Stimulated activated naive CD8-positive, alpha-beta T cell treated with anti-CD3 and anti-CD28 coated beads, Interleukin-15, Interleukin-2, amounts not matched to agents 100 ng/mL and 50 ng/mL, for 24 hours (primary cell): ENCODE measurements around the gene KISS1R.

Experiments used
- H3K27ac Mint-ChIP-seq: one replicate; pipeline ENCODE4 v1.8.0; 2021; ENCODE audit warnings: mild to moderate bottlenecking, mixed read lengths
- H3K27me3 Mint-ChIP-seq: one replicate; pipeline ENCODE4 v1.8.0; 2021; ENCODE audit warnings: mixed read lengths
- H3K36me3 Mint-ChIP-seq: one replicate; pipeline ENCODE4 v1.8.0; 2021; ENCODE audit warnings: low read depth, mixed read lengths
- H3K4me1 Mint-ChIP-seq: one replicate; pipeline ENCODE4 v1.8.0; 2021; ENCODE audit warnings: low read depth, mixed read lengths
- H3K4me3 Mint-ChIP-seq: one replicate; pipeline ENCODE4 v1.8.0; 2021; ENCODE audit warnings: mild to moderate bottlenecking, mixed read lengths
- H3K9me3 Mint-ChIP-seq: one replicate; pipeline ENCODE4 v1.8.0; 2021; ENCODE audit warnings: mixed read lengths

The KISS1R gene

DNA sequence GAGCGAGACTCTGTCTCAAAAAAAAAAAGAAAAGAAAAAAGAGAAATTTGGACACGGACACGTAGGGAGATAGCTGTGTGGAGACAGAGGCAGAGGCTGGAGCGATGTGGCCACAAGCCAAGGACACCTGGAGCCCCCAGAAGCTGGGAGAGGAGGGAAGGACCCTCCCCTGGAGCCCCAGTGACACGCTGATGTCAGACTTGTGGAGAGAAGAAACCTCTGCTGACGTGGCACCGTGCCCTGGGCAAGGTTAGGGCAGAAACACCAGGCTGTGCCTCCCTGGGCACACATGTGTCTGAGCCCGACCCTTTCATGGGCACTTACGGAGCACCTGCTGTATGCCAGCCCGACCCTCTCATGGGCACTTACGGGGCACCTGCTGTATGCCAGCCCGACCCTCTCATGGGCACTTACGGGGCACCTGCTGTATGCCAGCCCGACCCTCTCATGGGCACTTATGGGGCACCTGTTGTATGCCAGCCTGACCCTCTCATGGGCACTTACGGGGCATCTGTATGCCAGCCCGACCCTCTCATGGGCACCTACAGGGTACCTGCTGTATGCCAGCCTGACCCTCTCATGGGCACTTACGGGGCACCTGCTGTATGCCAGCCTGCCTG lies 26.5 kb downstream of the KISS1R start:
- Mint-ChIP-seq H3K27me3 (peaks cover 5% of the 10 kb centered on the region), H3K4me3 (no peak overlapping the region), H3K9me3 (no peaks in the 10 kb centered on the region), H3K36me3 (no peaks in the 10 kb centered on the region), H3K4me1 (peaks cover 19% of the 10 kb centered on the region), H3K27ac (no peak overlapping the region)

DNA sequence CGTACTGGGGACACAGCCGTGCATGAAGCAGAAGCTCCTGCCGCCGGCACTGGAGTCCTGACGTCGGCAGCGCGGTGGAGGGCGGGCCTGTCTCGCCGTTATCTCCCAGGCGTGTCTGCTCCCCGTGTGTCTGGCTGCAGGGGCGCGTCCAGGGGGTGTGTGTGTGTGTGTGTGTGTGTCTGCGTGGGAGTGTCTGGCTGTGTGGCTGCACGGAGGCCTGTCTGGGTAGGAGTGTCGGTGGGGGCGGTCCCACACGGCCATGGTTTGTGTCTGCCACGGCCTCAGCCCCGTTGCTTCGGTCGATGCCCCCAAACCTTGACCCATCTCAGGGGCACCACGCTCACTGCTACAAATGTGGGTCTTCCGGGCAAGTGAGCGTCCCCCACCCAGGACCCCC lies 27.0 kb downstream of the KISS1R start:
- Mint-ChIP-seq H3K36me3 (no peaks in the 10 kb centered on the region), H3K9me3 (no peaks in the 10 kb centered on the region), H3K4me3 (no peak overlapping the region), H3K4me1 (peaks cover 19% of the 10 kb centered on the region), H3K27ac (no peak overlapping the region), H3K27me3 (peaks cover 5% of the 10 kb centered on the region)

DNA sequence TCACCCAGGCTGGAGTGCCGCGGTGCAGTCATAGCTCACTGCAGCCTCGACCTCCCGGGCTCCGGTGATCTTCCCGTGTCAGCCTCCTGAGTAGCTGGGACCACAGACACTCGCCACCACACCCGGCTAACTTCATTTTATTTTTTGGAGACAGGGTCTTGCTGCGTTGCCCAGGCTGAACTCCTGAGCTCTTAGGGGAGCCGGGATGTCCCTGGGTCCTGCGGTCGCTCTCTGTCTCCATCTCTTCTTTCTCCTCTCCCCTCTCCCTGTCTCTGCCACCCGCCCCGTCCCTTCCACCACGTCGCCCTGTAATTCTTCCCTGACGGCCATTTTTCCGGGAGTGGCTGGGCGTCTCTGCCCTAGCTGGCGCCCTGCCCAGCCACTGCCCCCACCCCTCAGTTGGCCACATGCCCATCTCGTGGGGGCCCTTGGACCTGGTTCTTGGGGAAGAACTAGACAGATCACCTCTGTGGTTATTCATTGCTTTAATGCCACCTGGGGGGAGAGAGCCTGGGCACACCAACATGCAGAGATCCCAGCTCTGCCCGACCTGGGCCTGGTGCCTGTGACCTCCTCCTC lies 27.6 kb downstream of the KISS1R start:
- H3K27ac Mint-ChIP-seq = no peak overlapping the region
- no peaks in the 10 kb centered on the region for H3K9me3 Mint-ChIP-seq
- no peaks in the 10 kb centered on the region for H3K36me3 Mint-ChIP-seq
- peaks cover 5% of the 10 kb centered on the region for H3K27me3 Mint-ChIP-seq
- H3K4me1 Mint-ChIP-seq = peaks cover 14% of the 10 kb centered on the region
- no peak overlapping the region for H3K4me3 Mint-ChIP-seq

DNA sequence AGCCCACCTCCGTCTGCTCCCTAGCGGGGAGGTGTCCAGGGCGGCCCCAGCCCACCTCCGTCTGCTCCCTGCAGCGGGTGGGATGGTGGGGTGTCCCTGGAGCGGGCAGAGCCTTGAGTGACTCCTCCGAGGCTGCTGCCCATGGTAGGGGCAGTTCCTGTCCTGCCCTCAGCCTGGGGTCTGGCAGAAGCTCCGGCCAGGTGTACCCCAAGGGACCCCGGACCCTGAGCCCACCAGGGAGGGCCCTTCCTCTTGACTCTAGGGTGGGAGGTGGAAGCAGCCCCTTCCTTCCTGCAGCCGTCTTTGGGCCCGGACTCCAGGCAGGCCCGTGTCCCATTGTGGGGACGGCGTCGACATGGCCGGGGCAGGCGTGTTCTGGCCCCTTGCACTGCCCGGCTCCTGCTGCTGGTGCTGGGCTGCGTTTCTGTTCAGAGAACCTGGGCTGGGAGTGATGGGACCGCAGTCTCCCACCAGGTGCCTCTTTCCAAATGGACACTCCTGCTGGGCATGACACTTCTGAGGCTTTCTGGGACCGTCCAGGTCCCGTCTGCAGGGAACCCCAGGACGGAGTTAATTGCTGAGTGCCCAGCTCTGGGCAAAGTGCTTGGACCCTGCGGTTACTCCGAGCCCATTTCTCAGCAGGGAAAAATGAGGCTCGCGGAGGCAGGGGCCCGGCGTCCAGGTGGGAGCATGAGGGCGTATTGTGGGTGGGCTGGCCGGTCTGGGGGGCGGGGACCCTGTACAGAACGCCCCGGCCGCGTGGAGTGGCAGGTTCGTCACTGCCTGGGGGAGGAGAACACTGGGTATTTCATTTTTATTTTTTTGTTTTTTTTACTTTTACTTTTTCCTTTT lies 28.5 kb downstream of the KISS1R start:
- no peaks in the 10 kb centered on the region for H3K9me3 Mint-ChIP-seq
- no peaks in the 10 kb centered on the region for H3K36me3 Mint-ChIP-seq
- no peak overlapping the region for H3K27ac Mint-ChIP-seq
- H3K4me1 Mint-ChIP-seq = peaks cover 7% of the 10 kb centered on the region
- no peak overlapping the region for H3K4me3 Mint-ChIP-seq
- peaks cover 5% of the 10 kb centered on the region for H3K27me3 Mint-ChIP-seq

DNA sequence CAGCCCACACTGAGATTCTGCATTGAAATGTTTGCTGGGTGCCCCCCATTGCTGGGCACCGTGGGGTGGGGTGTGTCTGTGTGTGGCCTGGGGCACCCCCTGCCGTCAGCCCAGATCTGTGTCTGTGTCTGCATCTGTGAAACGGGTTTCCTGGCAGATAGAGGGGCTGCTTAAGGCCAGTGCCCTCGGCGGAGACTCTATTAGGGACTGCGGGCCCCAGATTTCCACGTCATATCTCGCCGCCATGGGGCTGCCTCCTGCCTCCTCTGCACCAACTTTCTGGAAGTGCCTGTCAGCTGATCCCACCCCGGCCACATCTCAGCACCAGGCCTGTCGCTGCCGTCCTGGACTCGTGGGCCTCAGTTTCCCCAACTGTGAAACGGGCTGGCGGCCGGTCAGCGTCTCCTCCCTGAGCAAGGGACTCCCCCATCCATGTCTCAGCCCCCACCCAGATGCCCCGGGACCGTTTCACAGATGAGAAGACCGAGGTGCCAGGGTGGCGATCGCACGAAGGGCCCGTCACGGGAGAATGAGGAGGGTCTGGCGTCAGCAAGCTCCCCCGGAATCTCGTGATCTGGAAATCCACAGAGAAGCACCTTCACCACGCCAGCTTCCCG lies 30.1 kb downstream of the KISS1R start:
- Mint-ChIP-seq H3K36me3 (no peaks in the 10 kb centered on the region), H3K9me3 (no peaks in the 10 kb centered on the region), H3K4me3 (no peak overlapping the region), H3K27me3 (no peaks in the 10 kb centered on the region), H3K4me1 (no peaks in the 10 kb centered on the region), H3K27ac (no peak overlapping the region)

DNA sequence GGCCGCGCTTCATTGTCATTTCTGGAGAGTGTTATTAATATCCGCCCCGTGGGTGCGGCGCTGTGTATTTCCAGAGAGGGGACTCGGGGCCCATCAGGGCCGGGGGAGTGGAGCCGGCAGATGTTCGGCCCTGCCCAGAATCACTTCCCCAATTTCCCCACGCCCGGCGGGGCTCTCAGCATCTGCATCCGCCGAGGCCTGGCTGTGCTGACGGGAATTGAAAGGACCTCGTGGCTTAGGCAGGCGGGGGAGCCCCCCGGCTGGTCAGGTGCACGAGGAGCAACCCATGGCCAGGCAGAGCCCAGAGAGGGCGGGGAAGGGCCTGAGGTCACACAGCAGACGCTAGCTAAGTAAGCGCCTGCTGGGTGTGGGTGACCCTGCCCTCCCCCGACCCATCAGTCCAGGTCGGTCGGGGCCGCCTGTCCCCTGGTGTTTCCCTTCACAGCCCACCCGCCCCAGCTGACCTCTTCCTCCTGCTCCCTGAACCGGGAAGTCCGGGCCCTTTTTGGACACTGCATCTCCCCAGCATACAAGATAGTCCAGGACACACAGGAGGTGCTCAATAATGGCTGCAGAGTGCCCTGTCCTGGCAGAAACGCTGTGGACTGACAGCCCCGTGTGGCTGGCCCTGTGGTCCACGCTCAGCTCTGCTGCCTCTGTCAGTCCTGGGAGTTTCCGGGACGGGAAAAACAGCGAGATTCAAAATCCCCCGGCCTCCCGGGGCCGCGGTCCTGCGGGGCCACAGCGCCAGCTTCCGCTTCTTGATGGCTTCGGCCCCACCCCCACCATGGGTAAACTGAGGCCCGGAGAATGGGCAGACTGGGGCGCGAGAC lies 30.8 kb downstream of the KISS1R start:
- no peak overlapping the region for H3K27ac Mint-ChIP-seq
- H3K27me3 Mint-ChIP-seq = no peaks in the 10 kb centered on the region
- no peak overlapping the region for H3K4me3 Mint-ChIP-seq

DNA sequence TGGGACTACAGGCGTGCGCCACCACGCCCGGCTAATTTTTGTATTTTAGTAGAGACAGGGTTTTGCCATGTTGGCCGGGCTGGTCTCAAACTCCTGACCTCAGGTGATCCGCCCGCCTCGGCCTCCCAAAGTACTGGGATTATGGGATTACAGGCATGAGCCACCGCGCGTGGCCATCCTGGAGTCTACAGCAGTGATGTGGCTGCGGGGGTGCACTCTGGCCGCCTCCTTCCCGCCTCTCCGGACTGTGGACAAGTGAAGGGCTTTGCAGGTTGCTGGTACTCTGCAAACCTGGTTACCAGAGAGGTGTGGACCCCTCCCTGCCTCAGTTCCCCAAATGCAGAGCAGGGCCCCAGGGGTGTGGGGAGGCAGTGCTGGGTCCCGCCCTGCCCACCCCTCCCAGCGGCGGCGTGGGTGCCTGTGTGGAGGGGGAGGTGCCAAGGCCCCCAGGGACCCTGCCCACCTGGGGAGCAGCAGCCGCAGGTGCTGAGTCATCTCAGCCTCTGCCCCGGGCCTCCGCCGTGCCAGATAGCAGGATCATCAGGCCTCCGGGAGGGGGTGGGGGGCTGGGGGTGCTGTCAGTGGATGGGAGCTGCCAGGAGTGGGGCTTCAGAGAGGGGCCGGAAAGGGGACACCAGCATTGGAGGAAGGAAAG lies 31.8 kb downstream of the KISS1R start:
- no peaks in the 10 kb centered on the region for H3K36me3 Mint-ChIP-seq
- no peaks in the 10 kb centered on the region for H3K9me3 Mint-ChIP-seq
- no peaks in the 10 kb centered on the region for H3K27me3 Mint-ChIP-seq
- H3K27ac Mint-ChIP-seq = no peak overlapping the region
- H3K4me3 Mint-ChIP-seq = no peak overlapping the region
- no peaks in the 10 kb centered on the region for H3K4me1 Mint-ChIP-seq

More for the DNA sequence above, 30.8 kb downstream of the KISS1R start:
- Mint-ChIP-seq H3K36me3 (no peaks in the 10 kb centered on the region), H3K4me1 (no peaks in the 10 kb centered on the region), H3K9me3 (no peaks in the 10 kb centered on the region)

DNA sequence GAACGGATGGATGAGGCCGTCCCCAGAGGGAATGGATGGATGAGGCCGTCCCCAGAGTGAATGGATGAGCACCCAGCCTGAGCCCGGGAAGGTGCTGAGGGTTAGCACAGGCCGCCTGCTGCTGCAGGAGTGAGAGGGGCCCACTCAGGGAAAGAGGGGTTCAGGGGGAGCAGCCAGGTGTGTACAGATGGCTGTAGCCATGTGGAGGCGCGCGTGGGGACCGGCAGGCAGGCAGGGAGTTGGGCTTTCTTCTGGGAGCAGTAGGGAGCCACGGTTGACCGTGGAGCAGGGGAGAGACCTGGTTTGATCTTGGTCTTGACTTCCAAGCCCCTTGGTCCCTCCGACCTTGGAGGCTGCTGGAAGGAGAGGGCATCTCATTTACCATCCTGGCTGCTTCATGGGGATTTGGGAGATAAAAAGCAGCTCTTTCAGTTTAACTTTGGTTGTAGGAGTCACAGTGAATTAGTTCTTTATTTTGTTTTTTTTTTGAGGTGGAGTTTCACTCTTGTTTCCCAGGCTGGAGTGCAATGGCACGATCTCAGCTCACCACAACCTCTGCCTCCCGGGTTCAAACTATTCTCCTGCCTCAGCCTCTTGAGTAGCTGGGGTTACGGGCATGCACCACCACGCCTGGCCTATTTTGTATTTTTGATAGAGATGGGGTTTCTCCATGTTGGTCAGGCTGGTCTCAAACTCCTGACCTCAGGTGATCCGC lies 33.4 kb downstream of the KISS1R start:
- no peak overlapping the region for H3K4me3 Mint-ChIP-seq
- H3K27ac Mint-ChIP-seq = no peak overlapping the region

DNA sequence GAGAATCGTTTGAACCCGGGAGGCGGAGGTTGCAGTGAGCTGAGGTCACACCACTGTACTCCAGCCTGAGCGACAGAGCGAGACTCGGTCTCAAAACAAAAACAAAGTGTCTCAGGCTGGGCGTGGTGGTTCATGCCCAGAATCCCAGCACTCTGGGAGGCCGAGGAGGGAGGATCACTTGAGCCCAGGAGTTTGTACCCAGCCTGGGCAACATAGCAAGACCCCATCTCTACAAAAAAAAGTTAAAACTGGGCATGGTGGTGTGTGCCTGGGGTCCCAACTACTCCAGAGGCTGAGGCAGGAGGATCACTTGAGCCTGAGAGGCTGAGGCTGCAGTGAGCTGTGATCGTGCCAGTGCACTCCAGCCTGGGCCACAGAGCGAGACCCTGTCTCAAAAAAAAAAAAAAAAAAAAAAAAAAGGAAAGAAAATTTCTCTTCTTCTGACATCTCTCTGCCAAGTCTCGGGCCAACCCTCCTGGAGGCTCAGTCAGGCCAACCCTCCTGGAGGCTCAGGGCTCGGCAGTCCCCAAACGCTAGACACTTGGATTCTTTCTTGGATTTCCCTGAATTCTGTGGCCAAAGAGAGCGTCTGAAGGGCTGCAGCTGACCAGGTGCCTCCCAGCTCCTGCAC lies 35.0 kb downstream of the KISS1R start:
- Mint-ChIP-seq H3K9me3 (no peaks in the 10 kb centered on the region), H3K27ac (no peak overlapping the region), H3K27me3 (no peaks in the 10 kb centered on the region), H3K4me3 (no peak overlapping the region), H3K4me1 (no peaks in the 10 kb centered on the region), H3K36me3 (no peaks in the 10 kb centered on the region)

More for the DNA sequence above, 33.4 kb downstream of the KISS1R start:
- Mint-ChIP-seq H3K27me3 (no peaks in the 10 kb centered on the region), H3K4me1 (no peaks in the 10 kb centered on the region), H3K9me3 (no peaks in the 10 kb centered on the region), H3K36me3 (no peaks in the 10 kb centered on the region)

DNA sequence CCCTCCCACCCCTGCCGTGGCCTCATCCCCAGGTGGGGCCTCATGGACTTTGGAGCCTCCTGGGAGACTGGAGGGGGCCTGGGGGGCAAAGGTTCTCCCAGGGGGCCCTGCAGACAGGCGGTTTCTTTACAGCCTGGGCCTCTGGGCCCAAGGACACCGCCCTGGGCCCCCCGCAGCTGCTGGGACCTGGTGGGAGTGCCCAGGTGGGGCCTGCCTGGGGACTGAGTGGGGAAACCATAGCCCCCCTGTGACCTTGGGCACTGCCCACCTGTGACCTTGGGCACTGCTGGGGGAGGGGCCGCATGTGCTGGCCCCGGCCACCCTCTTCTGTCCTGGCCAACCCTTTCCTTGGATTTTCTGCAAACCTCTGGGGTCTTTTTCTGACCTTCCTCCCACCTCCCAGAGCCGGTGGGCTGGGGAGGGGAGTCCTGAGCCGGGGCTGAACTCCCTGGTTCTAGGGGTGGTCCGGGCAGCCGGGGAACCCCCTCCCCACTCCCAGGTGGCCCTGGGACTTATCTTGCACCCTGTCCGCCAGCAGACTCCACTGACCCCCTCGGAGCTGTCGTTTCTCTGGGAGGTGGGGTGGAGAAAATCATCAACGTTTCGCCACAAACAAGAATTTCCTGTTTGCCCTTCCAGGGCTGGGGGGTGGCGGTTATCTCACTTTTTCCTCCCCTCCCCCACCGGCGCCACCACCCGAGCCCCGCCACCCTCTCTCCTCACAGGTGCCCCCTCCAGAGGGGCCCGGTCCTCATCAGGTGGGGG lies 35.7 kb downstream of the KISS1R start:
- Mint-ChIP-seq H3K27ac (no peak overlapping the region), H3K4me1 (no peaks in the 10 kb centered on the region), H3K4me3 (no peak overlapping the region), H3K36me3 (no peaks in the 10 kb centered on the region), H3K27me3 (no peaks in the 10 kb centered on the region), H3K9me3 (no peaks in the 10 kb centered on the region)

DNA sequence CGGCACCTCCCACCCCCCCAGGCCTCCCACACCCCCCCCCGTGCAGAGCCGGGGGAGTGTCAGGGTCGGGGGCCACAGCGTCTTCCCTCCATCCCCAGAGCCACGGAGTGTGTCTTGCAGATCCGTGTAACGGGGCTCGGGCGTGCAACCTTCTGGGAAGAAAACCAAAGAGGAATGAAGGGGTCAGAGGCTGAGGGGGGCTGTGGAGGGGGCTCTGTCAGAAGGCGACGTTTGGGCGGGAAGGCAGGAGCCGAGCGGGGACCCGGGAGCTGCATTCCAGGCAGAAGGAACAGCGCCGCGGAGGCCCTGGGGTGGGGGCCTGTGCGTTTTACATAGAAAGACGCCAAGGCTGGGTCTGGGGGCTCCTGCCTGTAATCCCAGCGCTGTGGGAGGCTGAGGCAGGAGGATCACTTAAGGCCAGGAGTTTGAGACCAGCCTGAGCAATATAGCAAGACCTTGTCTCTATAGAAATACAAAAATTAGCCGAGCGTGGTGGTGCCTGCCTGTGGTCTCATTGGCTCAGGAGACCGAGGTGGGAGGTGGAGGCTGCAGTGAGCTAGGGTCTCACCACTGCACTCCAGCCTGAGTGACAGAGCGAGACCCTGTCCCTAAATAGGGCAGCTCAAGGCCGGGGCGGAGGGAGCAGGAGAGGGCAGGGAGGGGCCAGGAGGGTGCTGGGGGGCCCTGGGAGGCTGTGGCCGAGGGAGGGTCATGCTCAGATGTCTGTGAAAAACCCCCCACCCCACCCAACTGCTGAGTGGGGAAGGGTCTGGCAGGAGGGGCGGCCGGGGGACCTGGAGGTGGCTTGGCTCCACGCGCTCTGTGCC lies 36.5 kb downstream of the KISS1R start:
- Mint-ChIP-seq H3K9me3 (no peaks in the 10 kb centered on the region), H3K27ac (no peak overlapping the region), H3K4me1 (peaks cover under 1% of the 10 kb centered on the region), H3K4me3 (no peak overlapping the region), H3K36me3 (no peaks in the 10 kb centered on the region), H3K27me3 (no peaks in the 10 kb centered on the region)

DNA sequence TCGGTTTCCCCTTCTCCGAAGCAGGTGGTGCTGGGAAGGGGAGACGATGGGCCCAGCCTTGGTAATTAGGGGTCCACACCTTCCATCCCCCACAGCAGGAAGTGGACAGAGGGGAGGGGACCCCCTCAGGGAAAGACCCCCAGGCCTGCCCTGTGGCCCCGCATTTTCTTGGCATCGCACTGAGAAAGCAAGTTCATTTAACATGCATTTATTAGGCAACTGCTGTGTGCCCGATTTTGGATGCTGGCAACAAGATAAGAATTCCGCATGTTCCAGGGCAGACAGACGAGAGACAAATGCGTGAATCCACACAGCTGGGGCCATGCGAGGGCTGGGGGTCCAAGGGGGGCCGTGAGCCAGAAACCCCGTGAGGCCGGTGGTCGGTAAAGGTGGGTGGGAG lies 37.1 kb downstream of the KISS1R start:
- Mint-ChIP-seq H3K27me3 (no peaks in the 10 kb centered on the region), H3K9me3 (no peaks in the 10 kb centered on the region), H3K4me3 (no peak overlapping the region), H3K27ac (no peak overlapping the region), H3K36me3 (no peaks in the 10 kb centered on the region), H3K4me1 (peaks cover 4% of the 10 kb centered on the region)
